OCI-LY3 (cell line): ENCODE results near the gene SH3RF3.

ENCODE experiments used
- EZH2phosphoT487 ChIP-seq: fragments of 200-600 bp; shearing (Covaris generic); IDR thresholded peaks from 2 replicates; pipeline ENCODE4 v1.6.1; 2018; ENCODE audit warnings: antibody characterized with exemption, mixed run types, low read depth
- TF ChIP-seq, protein P1 (sequence below): fragments of 200-600, 300-600 bp; sonication (generic); IDR thresholded peaks from 2 replicates; pipeline ENCODE4 v1.5.1; 2014; ENCODE audit warnings: antibody characterized with exemption, low read length, low read depth

DNA sequence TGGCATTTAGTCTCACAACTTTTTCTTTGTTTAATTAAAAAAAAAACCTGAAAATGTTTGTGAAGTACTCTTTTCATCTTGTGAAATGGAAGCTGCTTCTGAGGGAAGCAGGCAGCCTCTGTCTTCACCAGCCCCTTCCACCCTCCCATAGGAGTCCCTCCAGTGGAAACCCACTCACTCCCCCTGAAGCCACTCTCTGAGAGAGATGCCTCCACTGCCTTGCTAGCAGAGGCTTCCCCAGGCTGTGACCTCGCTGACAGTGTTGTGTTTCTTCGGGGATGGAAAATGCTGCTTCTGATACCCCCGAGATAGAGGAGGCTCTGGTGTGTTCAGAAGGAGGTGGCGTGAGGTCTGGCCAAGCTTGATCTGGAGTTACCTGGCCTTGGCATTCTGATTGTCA lies 59.9 kb downstream of the SH3RF3 start:
- TF ChIP-seq, protein P1, sequence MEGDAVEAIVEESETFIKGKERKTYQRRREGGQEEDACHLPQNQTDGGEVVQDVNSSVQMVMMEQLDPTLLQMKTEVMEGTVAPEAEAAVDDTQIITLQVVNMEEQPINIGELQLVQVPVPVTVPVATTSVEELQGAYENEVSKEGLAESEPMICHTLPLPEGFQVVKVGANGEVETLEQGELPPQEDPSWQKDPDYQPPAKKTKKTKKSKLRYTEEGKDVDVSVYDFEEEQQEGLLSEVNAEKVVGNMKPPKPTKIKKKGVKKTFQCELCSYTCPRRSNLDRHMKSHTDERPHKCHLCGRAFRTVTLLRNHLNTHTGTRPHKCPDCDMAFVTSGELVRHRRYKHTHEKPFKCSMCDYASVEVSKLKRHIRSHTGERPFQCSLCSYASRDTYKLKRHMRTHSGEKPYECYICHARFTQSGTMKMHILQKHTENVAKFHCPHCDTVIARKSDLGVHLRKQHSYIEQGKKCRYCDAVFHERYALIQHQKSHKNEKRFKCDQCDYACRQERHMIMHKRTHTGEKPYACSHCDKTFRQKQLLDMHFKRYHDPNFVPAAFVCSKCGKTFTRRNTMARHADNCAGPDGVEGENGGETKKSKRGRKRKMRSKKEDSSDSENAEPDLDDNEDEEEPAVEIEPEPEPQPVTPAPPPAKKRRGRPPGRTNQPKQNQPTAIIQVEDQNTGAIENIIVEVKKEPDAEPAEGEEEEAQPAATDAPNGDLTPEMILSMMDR: no peak
- TF ChIP-seq EZH2phosphoT487: no peak
